Measurements from ENCODE around the gene NRG2.

The NRG2 gene

GRCh38 chr5:139968547-139969261 lies 74.4 kb downstream of the NRG2 start:
- DNase-seq (ENCODE audit: low spot score) = peak; percentile 93

GRCh38 chr5:139967353-139967752 lies 75.7 kb downstream of the NRG2 start:
- peak; percentile 12 for DNase-seq (ENCODE audit: low spot score)

- DNase-seq (ENCODE audit: low spot score) = peak; percentile 14
These were observed 76.2 kb downstream of the NRG2 start for GRCh38 chr5:139966856-139967255.

GRCh38 chr5:139964994-139965565 lies 78.0 kb downstream of the NRG2 start:
- peak; percentile 15 for DNase-seq (ENCODE audit: low spot score)

- no peak for DNase-seq (ENCODE audit: low spot score)
These were observed 78.7 kb downstream of the NRG2 start for GRCh38 chr5:139964266-139964993.

GRCh38 chr5:139962445-139962844 lies 80.7 kb downstream of the NRG2 start:
- DNase-seq (ENCODE audit: low spot score) = no peak

GRCh38 chr5:139961435-139962157 lies 81.5 kb downstream of the NRG2 start:
- no peak for DNase-seq (ENCODE audit: low spot score)

GRCh38 chr5:139960723-139961383 lies 82.2 kb downstream of the NRG2 start:
- peak; percentile 6 for DNase-seq (ENCODE audit: low spot score)

- DNase-seq (ENCODE audit: low spot score) = no peak
These were observed 84.5 kb downstream of the NRG2 start for GRCh38 chr5:139958432-139959148.

- no peak for DNase-seq (ENCODE audit: low spot score)
These were observed 86.8 kb downstream of the NRG2 start for GRCh38 chr5:139956342-139956741.

- DNase-seq (ENCODE audit: low spot score) = peak; percentile 20
These were observed 87.4 kb downstream of the NRG2 start for GRCh38 chr5:139955616-139956273.

GRCh38 chr5:139955053-139955605 lies 88.0 kb downstream of the NRG2 start:
- no peak for DNase-seq (ENCODE audit: low spot score)

GRCh38 chr5:139954462-139954861 lies 88.6 kb downstream of the NRG2 start:
- no peak for DNase-seq (ENCODE audit: low spot score)

- DNase-seq (ENCODE audit: low spot score) = no peak
These were observed 89.1 kb downstream of the NRG2 start for GRCh38 chr5:139954022-139954421.

GRCh38 chr5:139952574-139952973 lies 90.5 kb downstream of the NRG2 start:
- no peak for DNase-seq (ENCODE audit: low spot score)

- DNase-seq (ENCODE audit: low spot score) = no peak
These were observed 91.1 kb downstream of the NRG2 start for GRCh38 chr5:139951983-139952382.

- peak; percentile 6 for DNase-seq (ENCODE audit: low spot score)
These were observed 91.7 kb downstream of the NRG2 start for GRCh38 chr5:139951296-139951924.

GRCh38 chr5:139950436-139950835 lies 92.7 kb downstream of the NRG2 start:
- no peak for DNase-seq (ENCODE audit: low spot score)

GRCh38 chr5:139949710-139950109 lies 93.4 kb downstream of the NRG2 start:
- DNase-seq (ENCODE audit: low spot score) = peak; percentile 14

GRCh38 chr5:139947727-139948126 lies 95.4 kb downstream of the NRG2 start:
- no peak for DNase-seq (ENCODE audit: low spot score)
